Glutamatergic neuron (in vitro differentiated cells): ENCODE results near the gene PRKCQ. TPM values are rescaled to one million over a fixed set of nuclear protein-coding genes. Genes with fewer than 3 reads are reported as not detected.

ENCODE experiments used
- DNase-seq: peaks from one replicate; pipeline ENCODE4 v3.0.0; 2022
- H3K27ac Mint-ChIP-seq: one replicate; pipeline ENCODE4 v1.8.0; 2020; ENCODE audit warnings: mild to moderate bottlenecking, mixed read lengths, inconsistent platforms; ENCODE audit not compliant: unreplicated experiment
- H3K27me3 Mint-ChIP-seq: one replicate; pipeline ENCODE4 v1.8.0; 2020; ENCODE audit warnings: mild to moderate bottlenecking, moderate library complexity, mixed read lengths, inconsistent platforms; ENCODE audit not compliant: unreplicated experiment
- H3K36me3 Mint-ChIP-seq: one replicate; pipeline ENCODE4 v1.8.0; 2020; ENCODE audit warnings: mild to moderate bottlenecking, mixed read lengths, inconsistent platforms; ENCODE audit not compliant: unreplicated experiment
- H3K4me1 Mint-ChIP-seq: one replicate; pipeline ENCODE4 v1.8.0; 2020; ENCODE audit warnings: mild to moderate bottlenecking, low read depth, mixed read lengths, inconsistent platforms; ENCODE audit not compliant: unreplicated experiment
- H3K4me3 Mint-ChIP-seq: one replicate; pipeline ENCODE4 v1.8.0; 2020; ENCODE audit warnings: mild to moderate bottlenecking, mixed read lengths, inconsistent platforms; ENCODE audit not compliant: unreplicated experiment
- H3K9me3 Mint-ChIP-seq: one replicate; pipeline ENCODE4 v1.8.0; 2020; ENCODE audit warnings: mild to moderate bottlenecking, moderate library complexity, mixed read lengths, inconsistent platforms; ENCODE audit not compliant: unreplicated experiment
- total RNA-seq: library from RNA; stranded (reverse); fragmentation: NEBNext Ultra II Directional; extraction: Animal tissue kit (Norgen Biotek cat#: 25700); gene quantifications from one replicate; pipeline ENCODE4 v1.2.1, GENCODE V29; 2021; ENCODE audit not compliant: unreplicated experiment
- TF ChIP-seq, protein P1 (sequence below): fragments of 200-600 bp; sonication (generic); IDR thresholded peaks from one replicate; pipeline ENCODE4 v1.5.0; 2021; ENCODE audit not compliant: partially characterized antibody, unreplicated experiment

Gene PRKCQ
- total RNA-seq, 1 donor from 2014 or later = 1.3 TPM

DNA sequence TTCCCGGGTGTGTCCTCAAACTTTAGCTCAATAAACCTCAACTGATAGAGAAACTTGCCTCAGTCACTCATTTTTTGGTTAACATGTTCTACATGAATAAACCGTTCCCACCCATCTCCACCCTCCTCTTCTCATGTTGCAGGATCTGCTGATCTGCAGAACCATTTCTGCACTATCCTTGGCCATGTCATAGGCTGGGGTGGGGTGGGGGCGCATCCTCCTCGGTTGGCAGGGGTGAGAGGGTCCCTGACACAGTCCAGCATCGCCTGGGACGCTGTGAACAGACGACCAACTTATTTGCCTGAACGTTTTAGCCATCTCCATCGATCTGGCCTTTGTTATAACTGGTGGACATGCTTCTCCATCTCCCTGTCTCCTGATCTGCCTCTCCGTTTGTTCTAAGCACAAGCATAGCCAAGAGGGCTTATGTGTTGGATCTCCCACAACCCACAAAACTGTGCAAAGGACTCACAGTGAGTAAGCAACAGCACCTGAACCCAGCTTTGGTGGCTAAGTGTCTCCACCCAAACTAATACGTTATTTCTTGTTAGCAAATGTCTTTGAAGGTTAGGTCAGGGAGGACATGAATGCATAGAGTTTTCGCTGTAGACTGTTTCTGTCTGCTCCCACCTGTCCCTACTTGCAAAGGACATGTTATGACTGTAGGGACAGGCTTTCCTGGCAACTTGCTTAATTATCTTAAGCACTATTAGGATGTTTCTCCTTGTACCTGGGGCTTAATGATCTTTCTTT lies 51.7 kb downstream of the PRKCQ start:
- TF ChIP-seq, protein P1, sequence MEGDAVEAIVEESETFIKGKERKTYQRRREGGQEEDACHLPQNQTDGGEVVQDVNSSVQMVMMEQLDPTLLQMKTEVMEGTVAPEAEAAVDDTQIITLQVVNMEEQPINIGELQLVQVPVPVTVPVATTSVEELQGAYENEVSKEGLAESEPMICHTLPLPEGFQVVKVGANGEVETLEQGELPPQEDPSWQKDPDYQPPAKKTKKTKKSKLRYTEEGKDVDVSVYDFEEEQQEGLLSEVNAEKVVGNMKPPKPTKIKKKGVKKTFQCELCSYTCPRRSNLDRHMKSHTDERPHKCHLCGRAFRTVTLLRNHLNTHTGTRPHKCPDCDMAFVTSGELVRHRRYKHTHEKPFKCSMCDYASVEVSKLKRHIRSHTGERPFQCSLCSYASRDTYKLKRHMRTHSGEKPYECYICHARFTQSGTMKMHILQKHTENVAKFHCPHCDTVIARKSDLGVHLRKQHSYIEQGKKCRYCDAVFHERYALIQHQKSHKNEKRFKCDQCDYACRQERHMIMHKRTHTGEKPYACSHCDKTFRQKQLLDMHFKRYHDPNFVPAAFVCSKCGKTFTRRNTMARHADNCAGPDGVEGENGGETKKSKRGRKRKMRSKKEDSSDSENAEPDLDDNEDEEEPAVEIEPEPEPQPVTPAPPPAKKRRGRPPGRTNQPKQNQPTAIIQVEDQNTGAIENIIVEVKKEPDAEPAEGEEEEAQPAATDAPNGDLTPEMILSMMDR = no peak
- no peaks in the 10 kb centered on the region for H3K27me3 Mint-ChIP-seq
- H3K9me3 Mint-ChIP-seq = no peaks in the 10 kb centered on the region
- no peak overlapping the region for H3K4me3 Mint-ChIP-seq
- H3K4me1 Mint-ChIP-seq = no peaks in the 10 kb centered on the region
- no peak for DNase-seq
- no peaks in the 10 kb centered on the region for H3K36me3 Mint-ChIP-seq
- H3K27ac Mint-ChIP-seq = no peak overlapping the region

DNA sequence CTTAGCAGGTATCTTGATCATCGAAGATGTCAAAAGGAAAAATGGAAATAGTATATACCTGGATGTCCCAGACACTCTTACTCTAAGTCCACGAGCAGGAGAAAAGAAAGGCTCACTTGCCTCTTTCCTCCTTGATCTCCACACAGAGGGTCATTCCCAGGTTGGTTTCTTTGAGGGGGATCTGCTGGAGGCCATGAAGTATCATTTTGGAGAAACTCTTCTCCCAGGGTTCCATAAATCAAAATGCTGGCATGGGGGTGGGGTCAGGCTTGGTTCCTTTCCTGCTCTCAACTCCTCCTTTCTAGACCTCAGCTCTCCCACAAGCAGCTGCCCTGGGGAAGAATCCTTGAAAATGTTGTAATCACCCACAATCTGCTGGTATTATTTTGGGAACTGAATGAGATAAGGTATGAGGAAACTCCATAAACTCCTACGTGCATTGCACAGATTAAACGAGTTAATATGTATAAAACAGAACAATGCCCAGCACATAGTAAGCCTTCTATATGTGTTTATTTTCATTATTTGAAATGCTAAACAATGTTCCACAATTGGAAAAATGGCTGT lies 54.4 kb downstream of the PRKCQ start:
- no peaks in the 10 kb centered on the region for H3K9me3 Mint-ChIP-seq
- no peak for DNase-seq
- no peaks in the 10 kb centered on the region for H3K27me3 Mint-ChIP-seq
- H3K36me3 Mint-ChIP-seq = no peaks in the 10 kb centered on the region
- TF ChIP-seq, protein P1 = no peak
- H3K27ac Mint-ChIP-seq = no peak overlapping the region
- no peak overlapping the region for H3K4me3 Mint-ChIP-seq
- no peaks in the 10 kb centered on the region for H3K4me1 Mint-ChIP-seq

- no peak for DNase-seq
- no peaks in the 10 kb centered on the region for H3K27me3 Mint-ChIP-seq
- no peak overlapping the region for H3K4me3 Mint-ChIP-seq
- no peak overlapping the region for H3K27ac Mint-ChIP-seq
- TF ChIP-seq, protein P1 = no peak
- no peaks in the 10 kb centered on the region for H3K9me3 Mint-ChIP-seq
- H3K36me3 Mint-ChIP-seq = no peaks in the 10 kb centered on the region
- peaks cover 4% of the 10 kb centered on the region for H3K4me1 Mint-ChIP-seq
These were observed 57.8 kb downstream of the PRKCQ start for GRCh38 chr10:6522230-6522629.

- H3K27ac Mint-ChIP-seq = no peak overlapping the region
- TF ChIP-seq, protein P1 = no peak
- no peaks in the 10 kb centered on the region for H3K36me3 Mint-ChIP-seq
- DNase-seq = no peak
- no peaks in the 10 kb centered on the region for H3K27me3 Mint-ChIP-seq
- H3K4me1 Mint-ChIP-seq = peaks cover 4% of the 10 kb centered on the region
- H3K4me3 Mint-ChIP-seq = no peak overlapping the region
- H3K9me3 Mint-ChIP-seq = no peaks in the 10 kb centered on the region
These were observed 59.9 kb downstream of the PRKCQ start for GRCh38 chr10:6520138-6520537.

GRCh38 chr10:6518791-6519429 lies 61.2 kb downstream of the PRKCQ start:
- Mint-ChIP-seq H3K36me3 (no peaks in the 10 kb centered on the region), H3K4me1 (peaks cover 4% of the 10 kb centered on the region)

More at GRCh38 chr10:6518791-6519429, 61.2 kb downstream of the PRKCQ start:
- Mint-ChIP-seq H3K27ac (no peak overlapping the region), H3K4me3 (no peak overlapping the region), H3K9me3 (no peaks in the 10 kb centered on the region), H3K27me3 (no peaks in the 10 kb centered on the region)
- TF ChIP-seq, protein P1 = no peak
- no peak for DNase-seq
